H1 (cell line): ENCODE measurements around the gene DDX59. TPM values are rescaled to one million over a fixed set of nuclear protein-coding genes. Genes with fewer than 3 reads are reported as not detected.

Source experiments
- CTCF ChIA-PET: fragments of 300-600 bp; sonication (Branson Sonifier 250); formaldehyde crosslinking; loops from one replicate; lab custom pipeline; 2021; ENCODE audit not compliant: partially characterized antibody; lab: Charles Lee
- POLR2A ChIA-PET: fragments of 300-600 bp; sonication (Branson Sonifier 250); formaldehyde crosslinking; loops from one replicate; lab custom pipeline; 2021; ENCODE audit warnings: inconsistent platforms; ENCODE audit not compliant: partially characterized antibody; lab: Charles Lee
- DNase-seq, 2 experiments: peaks; one replicate each; pipeline versions ENCODE4 v3.0.0 to v3.0.0-alpha.2; 2010 to 2022; ENCODE audit warnings: low spot score in 2 of 2, low read depth in 1 of 2, mixed read lengths in 1 of 2
- FAIRE-seq: peaks from 2 replicates; lab custom pipeline; 2011; peaks lifted over from hg19 to GRCh38; lab: Jason Lieb, UNC
- H2AFZ ChIP-seq: 2 replicates; pipeline ENCODE4 v1.8.1; 2012; ENCODE audit warnings: low read length, inconsistent platforms
- H2AK5ac ChIP-seq: 2 replicates; pipeline ENCODE4 v1.6.1; 2013; ENCODE audit warnings: low read depth, low read length
- H2BK120ac ChIP-seq: replicated peaks from 2 replicates; pipeline ENCODE3; 2013; ENCODE audit warnings: low read depth, low read length, inconsistent platforms
- H2BK12ac ChIP-seq: 2 replicates; pipeline ENCODE4 v1.6.1; 2013; ENCODE audit warnings: low read depth, low read length
- H2BK15ac ChIP-seq: 2 replicates; pipeline ENCODE4 v1.6.1; 2013; ENCODE audit warnings: low read length
- H2BK20ac ChIP-seq: 2 replicates; pipeline ENCODE4 v1.6.1; 2013; ENCODE audit warnings: low read length
- H2BK5ac ChIP-seq: 2 replicates; pipeline ENCODE4 v1.6.1; 2013; ENCODE audit warnings: low read depth, low read length
- H3K14ac ChIP-seq: 2 replicates; pipeline ENCODE4 v1.6.1; 2013; ENCODE audit warnings: inconsistent platforms; ENCODE audit not compliant: insufficient read length
- H3K18ac ChIP-seq: 2 replicates; pipeline ENCODE4 v1.6.1; 2013; ENCODE audit warnings: low read length; ENCODE audit errors: extremely low read depth
- H3K23ac ChIP-seq: 2 replicates; pipeline ENCODE4 v1.6.1; 2013; ENCODE audit warnings: inconsistent platforms; ENCODE audit not compliant: insufficient read length
- H3K23me2 ChIP-seq: 2 replicates; pipeline ENCODE4 v1.6.1; 2013; ENCODE audit warnings: low read depth, low read length
- H3K27ac ChIP-seq: 2 replicates; pipeline ENCODE4 v1.6.1; 2011; ENCODE audit warnings: low read depth, low read length, inconsistent platforms
- H3K27me3 ChIP-seq, 4 experiments: replicated peaks in 1 of 4; 1 replicate in 1 of 4; 2 replicates in 3 of 4; pipeline versions ENCODE4 v1.6.1 to v1.8.1; 2011 to 2013; ENCODE audit warnings: low read length in 3 of 4, mild to moderate bottlenecking in 3 of 4, inconsistent platforms in 2 of 4, mixed read lengths in 2 of 4, moderate library complexity in 1 of 4; ENCODE audit not compliant: control insufficient read depth in 3 of 4, insufficient read depth in 3 of 4; ENCODE audit errors: extremely low read depth in 1 of 4
- H3K36me3 ChIP-seq, 4 experiments: 2 replicates each; pipeline versions ENCODE4 v1.6.1 to v1.8.1; 2011 to 2013; ENCODE audit warnings: mild to moderate bottlenecking in 4 of 4, low read length in 3 of 4, moderate library complexity in 2 of 4, control low read depth in 1 of 4, inconsistent platforms in 1 of 4; ENCODE audit not compliant: insufficient read depth in 4 of 4, control insufficient read depth in 2 of 4
- H3K4ac ChIP-seq: replicated peaks from 2 replicates; pipeline ENCODE3; 2013; ENCODE audit warnings: low read length, low read depth, mixed read lengths, inconsistent platforms; ENCODE audit not compliant: insufficient read length
- H3K4me1 ChIP-seq, 4 experiments: replicated peaks in 1 of 4; 1 replicate in 1 of 4; 2 replicates in 3 of 4; pipeline versions ENCODE4 v1.6.1 to v1.8.1; 2011 to 2013; ENCODE audit warnings: low read length in 3 of 4, inconsistent platforms in 2 of 4, mixed read lengths in 1 of 4; ENCODE audit not compliant: insufficient read depth in 4 of 4, control insufficient read depth in 3 of 4
- H3K4me2 ChIP-seq, 2 experiments: 2 replicates each; pipeline versions ENCODE4 v1.6.1 to v1.8.1; 2011 to 2013; ENCODE audit warnings: low read depth in 2 of 2, low read length in 2 of 2, control low read depth in 1 of 2, inconsistent platforms in 1 of 2, mild to moderate bottlenecking in 1 of 2; ENCODE audit not compliant: insufficient read depth in 1 of 2
- H3K4me3 ChIP-seq, 4 experiments: fragments of 200-600, 300-600 bp in 1 of 4; sonication (generic), shearing (Covaris generic), sonication (Bioruptor Twin) in 1 of 4; 2 replicates each; pipeline versions ENCODE4 v1.5.1 to v1.8.1; 2011 to 2016; ENCODE audit warnings: low read length in 4 of 4, low read depth in 3 of 4, control low read depth in 2 of 4, inconsistent platforms in 2 of 4, mild to moderate bottlenecking in 2 of 4, mixed read lengths in 1 of 4, moderate library complexity in 1 of 4; ENCODE audit not compliant: insufficient read depth in 2 of 4; ENCODE audit errors: extremely low read depth in 1 of 4
- H3K56ac ChIP-seq: replicated peaks from 2 replicates; pipeline ENCODE3; 2013; ENCODE audit warnings: low read depth, mild to moderate bottlenecking, mixed read lengths, low read length, inconsistent platforms; ENCODE audit not compliant: insufficient read length
- H3K79me1 ChIP-seq: 2 replicates; pipeline ENCODE4 v1.6.1; 2013; ENCODE audit warnings: low read depth, low read length, control low read depth
- H3K79me2 ChIP-seq, 2 experiments: 2 replicates each; pipeline versions ENCODE4 v1.6.1 to v1.8.1; 2012 to 2013; ENCODE audit warnings: low read length in 2 of 2, mild to moderate bottlenecking in 2 of 2, inconsistent platforms in 1 of 2; ENCODE audit not compliant: insufficient read depth in 2 of 2, control insufficient read depth in 1 of 2
- H3K9ac ChIP-seq, 4 experiments: replicated peaks in 1 of 4; 1 replicate in 1 of 4; 2 replicates in 3 of 4; pipeline versions ENCODE4 v1.6.1 to v1.8.1; 2011 to 2013; ENCODE audit warnings: low read depth in 3 of 4, low read length in 3 of 4, control low read depth in 2 of 4, mild to moderate bottlenecking in 2 of 4, moderate library complexity in 2 of 4, inconsistent platforms in 1 of 4; ENCODE audit errors: extremely low read depth in 1 of 4
- H3K9me3 ChIP-seq, 2 experiments: 2 replicates each; pipeline versions ENCODE4 v1.6.1 to v1.8.1; 2012 to 2013; ENCODE audit warnings: mild to moderate bottlenecking in 2 of 2, moderate library complexity in 2 of 2, control low read depth in 1 of 2, inconsistent platforms in 1 of 2, low read depth in 1 of 2, low read length in 1 of 2, mixed read lengths in 1 of 2; ENCODE audit not compliant: insufficient read depth in 2 of 2
- H4K20me1 ChIP-seq, 2 experiments: replicated peaks in 1 of 2; 2 replicates each; pipeline versions ENCODE3 to v1.8.1; 2011 to 2013; ENCODE audit warnings: inconsistent platforms in 2 of 2, low read length in 2 of 2, mild to moderate bottlenecking in 1 of 2; ENCODE audit not compliant: insufficient read depth in 2 of 2, control insufficient read depth in 1 of 2
- H4K5ac ChIP-seq: 2 replicates; pipeline ENCODE4 v1.6.1; 2013; ENCODE audit warnings: low read length, low read depth, mixed read lengths, inconsistent platforms; ENCODE audit not compliant: insufficient read length
- H4K8ac ChIP-seq: 2 replicates; pipeline ENCODE4 v1.8.0; 2013; ENCODE audit warnings: mild to moderate bottlenecking, moderate library complexity, low read length, inconsistent platforms; ENCODE audit not compliant: insufficient read depth; ENCODE audit errors: extremely low read depth
- H4K91ac ChIP-seq: replicated peaks from 2 replicates; pipeline ENCODE3; 2013; ENCODE audit warnings: low read length, mixed read lengths, inconsistent platforms; ENCODE audit not compliant: insufficient read length
- EGR1 ChIP-seq: IDR thresholded peaks from 2 replicates; pipeline ENCODE4 v1.6.1; 2011; ENCODE audit warnings: low read depth, low read length, borderline replicate concordance
- WGBS, 2 experiments: shearing (Covaris generic) in 1 of 2; methylation state at CpG; one replicate each; pipeline versions ENCODE4 v1.1.6 to v1.1.7; 2013 to 2015; ENCODE audit warnings: low lambda C conversion rate in 2 of 2, mixed read lengths in 2 of 2, inconsistent platforms in 1 of 2, low coverage in 1 of 2, missing lambda C conversion rate in 1 of 2; ENCODE audit not compliant: insufficient replicate concordance in 2 of 2, insufficient coverage in 1 of 2, insufficient read length in 1 of 2; ENCODE audit errors: extremely low coverage in 1 of 2, missing lambda C conversion rate in 1 of 2; 5-methylcytosine and 5-hydroxymethylcytosine counted together
- polyA plus RNA-seq, 7 experiments: library from polyadenylated mRNA; depleted of rRNA in 3 of 7; stranded (reverse) in 5 of 7; unstranded in 2 of 7; fragments of >200 nt in 5 of 7; fragments of 200-250 nt in 2 of 7; gene quantifications; 1 replicate in 5 of 7; 2 replicates in 1 of 7; 4 replicates in 1 of 7; pipeline versions ENCODE4 v1.2.1 to v1.2.3, GENCODE V29; 2011 to 2013; ENCODE audit warnings: missing spikeins in 2 of 7, mixed read lengths in 2 of 7
- total RNA-seq: library from RNA; stranded (reverse); fragmentation: NEBNext Ultra II Directional; extraction: Animal tissue kit (Norgen Biotek cat#: 25700); gene quantifications from 2 replicates; pipeline ENCODE4 v1.2.1, GENCODE V29; 2021

Gene DDX59
- total and polyA plus RNA-seq, 2 of the 8 experiments (the other 6 are each of a cell fraction or from before 2014, with no cell fraction given): 8.3 to 19.4 TPM

DNA sequence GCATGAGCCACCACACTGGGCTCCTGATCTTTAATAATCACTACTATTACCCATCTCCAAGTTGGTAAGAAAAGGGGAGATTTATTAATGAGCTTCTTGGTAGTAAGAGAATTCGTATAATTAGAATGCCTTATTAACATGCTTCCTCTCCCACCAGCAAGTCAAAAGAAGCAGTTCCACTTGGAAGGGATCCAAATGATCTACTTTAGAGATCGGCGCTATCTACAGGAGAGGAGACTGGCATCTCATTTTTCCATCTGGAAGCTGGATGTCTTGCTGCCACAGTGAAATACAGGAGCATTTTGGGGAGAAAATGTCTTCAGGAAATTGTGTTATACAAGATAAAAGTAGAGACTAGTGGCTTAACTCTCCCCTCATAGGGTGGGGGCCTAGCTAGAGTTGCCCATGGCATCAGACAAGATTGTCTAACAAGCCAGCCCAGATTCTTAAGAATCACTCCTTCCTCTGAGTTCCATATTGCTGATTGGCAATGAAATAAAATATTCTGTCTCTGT, 35.3 kb upstream of the DDX59 start:
- ChIA-PET CTCF (no interaction called here), POLR2A (no interaction called here)
- H3K36me3 ChIP-seq: no peaks in the 10 kb centered on the region
- H3K4me1 ChIP-seq: peaks cover 0 to under 1% (median 0%) of the 10 kb centered on the region in 4 experiments; a peak in 2 of 7 replicates
- no peaks in the 10 kb centered on the region; a peak in 1 of 7 replicates for H3K27me3 ChIP-seq
- no peak overlapping the region for H2BK12ac ChIP-seq
- no peaks in the 10 kb centered on the region for H3K79me1 ChIP-seq
- no peak overlapping the region for H2BK5ac ChIP-seq
- no peak overlapping the region for H4K8ac ChIP-seq
- no peaks in the 10 kb centered on the region for H4K20me1 ChIP-seq
- H3K4ac ChIP-seq: no peak overlapping the region
- H2BK20ac ChIP-seq: no peak overlapping the region
- H2BK120ac ChIP-seq: no peak overlapping the region
- no peak overlapping the region for H4K91ac ChIP-seq
- no peak overlapping the region for H3K18ac ChIP-seq
- H3K79me2 ChIP-seq: no peaks in the 10 kb centered on the region
- no peak overlapping the region for H3K9ac ChIP-seq
- FAIRE-seq: no peak
- H3K56ac ChIP-seq: no peak overlapping the region
- no peak overlapping the region for H3K4me2 ChIP-seq
- no peak overlapping the region for H4K5ac ChIP-seq
- 83% methylated on average over 3 of the region's 3 CpGs; no CpG with 5 or more reads in 1 of the 2 experiments for WGBS, 2 experiments
- no peaks in the 10 kb centered on the region for H3K9me3 ChIP-seq
- H3K23ac ChIP-seq: no peak overlapping the region
- no peak overlapping the region for H2AFZ ChIP-seq
- H2BK15ac ChIP-seq: no peak overlapping the region
- no peak overlapping the region for H3K14ac ChIP-seq
- H3K23me2 ChIP-seq: no peaks in the 10 kb centered on the region
- no peak for DNase-seq
- no peak overlapping the region for H3K27ac ChIP-seq
- H2AK5ac ChIP-seq: no peak overlapping the region
- H3K4me3 ChIP-seq: no peak overlapping the region
- TF ChIP-seq EGR1: no peak
